Suprapubic skin (tissue), 4 donors: Measurements from ENCODE around the gene PIK3R2. TPM values are rescaled to one million over a fixed set of nuclear protein-coding genes. Genes with fewer than 3 reads are reported as not detected.
A peak's percentile ranks its signal among the peaks of the same experiment; 100 is the strongest.

Experiments used
- DNase-seq, 2 donors: peaks; one replicate each; pipeline ENCODE4 v3.0.0-alpha.2; 2019; ENCODE audit warnings: low spot score in 2 of 2
- H3K27ac ChIP-seq: fragments of 200-600 bp; sonication (generic); one replicate; pipeline ENCODE4 v1.5.1; 2019
- H3K27me3 ChIP-seq: fragments of 200-600 bp; sonication (generic); one replicate; pipeline ENCODE4 v1.5.1; 2019
- H3K36me3 ChIP-seq: fragments of 200-600 bp; sonication (generic); one replicate; pipeline ENCODE4 v1.5.1; 2019
- H3K4me1 ChIP-seq: fragments of 200-600 bp; sonication (generic); one replicate; pipeline ENCODE4 v1.5.1; 2019
- H3K4me3 ChIP-seq: fragments of 200-600 bp; sonication (generic); one replicate; pipeline ENCODE4 v1.5.1; 2019; ENCODE audit warnings: mild to moderate bottlenecking
- H3K9me3 ChIP-seq: fragments of 200-600 bp; sonication (generic); one replicate; pipeline ENCODE4 v1.5.1; 2019
- CTCF ChIP-seq, 2 donors: fragments of 200-600 bp in 1 of 2; fragments of 450-650 bp in 1 of 2; sonication (generic) in 1 of 2; IDR thresholded peaks; one replicate each; pipeline ENCODE4 v1.5.1; 2016 to 2019; ENCODE audit warnings: antibody characterized with exemption in 2 of 2, mild to moderate bottlenecking in 1 of 2, moderate library complexity in 1 of 2
- EP300 ChIP-seq: sonication (generic); formaldehyde crosslinking; IDR thresholded peaks from one replicate; pipeline ENCODE4 v1.6.1; 2017; ENCODE audit warnings: antibody characterized with exemption
- POLR2A ChIP-seq, 2 donors: fragments of 450-650 bp; IDR thresholded peaks; one replicate each; pipeline ENCODE4 v1.6.1; 2017; ENCODE audit warnings: antibody characterized with exemption in 2 of 2, mild to moderate bottlenecking in 2 of 2, moderate library complexity in 2 of 2
- POLR2AphosphoS5 ChIP-seq, 3 donors: sonication (generic); formaldehyde crosslinking; IDR thresholded peaks; one replicate each; pipeline ENCODE4 v1.6.1; 2017; ENCODE audit warnings: antibody characterized with exemption in 3 of 3
- WGBS: methylation state at CpG from one replicate; pipeline ENCODE4 v1.1.5; 2018; 5-methylcytosine and 5-hydroxymethylcytosine counted together
- total RNA-seq, 4 donors: library from RNA; depleted of rRNA; stranded (reverse); fragments of >200 nt; gene quantifications; one replicate each; pipeline ENCODE4 v1.1.0, GENCODE V29; 2016

The PIK3R2 gene
- total RNA-seq, 4 donors from 2014 or later: 14.1 to 25.9 (median 19.5) TPM

GRCh38 chr19:18113827-18114226 lies 39.1 kb upstream of the PIK3R2 start:
- DNase-seq: no peak
- no peak overlapping the region for H3K4me3 ChIP-seq
- H3K4me1 ChIP-seq: peaks cover 38% of the 10 kb centered on the region
- H3K36me3 ChIP-seq: no peaks in the 10 kb centered on the region
- H3K9me3 ChIP-seq: no peaks in the 10 kb centered on the region
- TF ChIP-seq POLR2AphosphoS5 (IDR thresholded peaks at IDR 0.05) (no peak), POLR2A (IDR thresholded peaks at IDR 0.05) (no peak), CTCF (IDR thresholded peaks at IDR 0.05) (no peak), EP300 (no peak)
- WGBS: 86% methylated on average over 5 of the region's 5 CpGs
- H3K27ac ChIP-seq: no peak overlapping the region
- no peaks in the 10 kb centered on the region for H3K27me3 ChIP-seq

- no peak overlapping the region for H3K4me3 ChIP-seq
- H3K27me3 ChIP-seq: no peaks in the 10 kb centered on the region
- H3K27ac ChIP-seq: no peak overlapping the region
- no peak for DNase-seq
- no peaks in the 10 kb centered on the region for H3K36me3 ChIP-seq
- TF ChIP-seq EP300: no peak
- TF ChIP-seq CTCF (IDR thresholded peaks at IDR 0.05): no peak
- TF ChIP-seq POLR2A (IDR thresholded peaks at IDR 0.05): no peak
- no peak for TF ChIP-seq POLR2AphosphoS5 (IDR thresholded peaks at IDR 0.05)
- 100% methylated on average over 4 of the region's 4 CpGs for WGBS
- peaks cover 42% of the 10 kb centered on the region for H3K4me1 ChIP-seq
- H3K9me3 ChIP-seq: no peaks in the 10 kb centered on the region
Observed at GRCh38 chr19:18114483-18114882, 38.5 kb upstream of the PIK3R2 start.

GRCh38 chr19:18117364-18117691 lies 35.6 kb upstream of the PIK3R2 start:
- Histone ChIP-seq H3K4me3 (peak overlapping the region; percentile 84), H3K27ac (no peak overlapping the region), H3K36me3 (no peaks in the 10 kb centered on the region), H3K9me3 (no peaks in the 10 kb centered on the region), H3K27me3 (no peaks in the 10 kb centered on the region), H3K4me1 (peaks cover 34% of the 10 kb centered on the region)
- TF ChIP-seq EP300 (no peak), POLR2AphosphoS5 (IDR thresholded peaks at IDR 0.05) (no peak), POLR2A (IDR thresholded peaks at IDR 0.05) (no peak), CTCF (IDR thresholded peaks at IDR 0.05) (no peak)
- WGBS: 9% methylated on average over 7 of the region's 11 CpGs
- no peak for DNase-seq

- peak; percentile 88 to 90 for DNase-seq
- TF ChIP-seq CTCF (IDR thresholded peaks at IDR 0.05): no peak
- no peak for TF ChIP-seq POLR2AphosphoS5 (IDR thresholded peaks at IDR 0.05)
- no peak for TF ChIP-seq POLR2A (IDR thresholded peaks at IDR 0.05)
- no peak for TF ChIP-seq EP300
- no peaks in the 10 kb centered on the region for H3K27me3 ChIP-seq
- WGBS: 1% methylated on average over 17 of the region's 86 CpGs
- peaks cover 34% of the 10 kb centered on the region for H3K4me1 ChIP-seq
- peaks cover under 1% of the 10 kb centered on the region for H3K36me3 ChIP-seq
- peak overlapping the region; percentile 84 for H3K4me3 ChIP-seq
- H3K9me3 ChIP-seq: no peaks in the 10 kb centered on the region
- H3K27ac ChIP-seq: peak overlapping the region; percentile 63
Observed at GRCh38 chr19:18117692-18118378, 35.1 kb upstream of the PIK3R2 start.

- Histone ChIP-seq H3K9me3 (no peaks in the 10 kb centered on the region), H3K36me3 (peaks cover 7% of the 10 kb centered on the region), H3K27me3 (no peaks in the 10 kb centered on the region), H3K27ac (no peak overlapping the region), H3K4me3 (peak overlapping the region; percentile 84), H3K4me1 (peaks cover 34% of the 10 kb centered on the region)
- no peak for DNase-seq
- no peak for TF ChIP-seq EP300
- TF ChIP-seq POLR2AphosphoS5 (IDR thresholded peaks at IDR 0.05): no peak
- no peak for TF ChIP-seq POLR2A (IDR thresholded peaks at IDR 0.05)
- no peak for TF ChIP-seq CTCF (IDR thresholded peaks at IDR 0.05)
- WGBS: 34% methylated on average over 14 of the region's 14 CpGs
Observed at GRCh38 chr19:18118420-18119012, 34.4 kb upstream of the PIK3R2 start.
